Naive thymus-derived CD8-positive, alpha-beta T cell (primary cell): ENCODE results near the gene TMEM109. TPM values are rescaled to one million over a fixed set of nuclear protein-coding genes. Genes with fewer than 3 reads are reported as not detected.

ENCODE experiments used
- ATAC-seq, 2 donors: fragments of 150-1000 bp; cut with Tn5 transposase in 1 of 2; sonication (Bioruptor Pico), chemical (Tn5 transposase) in 1 of 2; 1 replicate in 1 of 2; 2 replicates in 1 of 2; pipeline ENCODE4 v1.10.0; 2021; ENCODE audit warnings: mild to moderate bottlenecking in 2 of 2, moderate library complexity in 2 of 2
- POLR2A ChIA-PET: fragments of 350-600 bp; sonication (Branson Sonifier 250); formaldehyde crosslinking; loops from one replicate; lab custom pipeline; 2021; ENCODE audit warnings: antibody characterized with exemption; lab: Charles Lee
- DNase-seq, 10 donors: peaks; one replicate each; pipeline versions ENCODE4 v3.0.0 to v3.0.0-alpha.2; 2020 to 2022
- H3K27ac Mint-ChIP-seq, 10 donors: one replicate each; pipeline ENCODE4 v1.8.0; 2020 to 2022; ENCODE audit warnings: mild to moderate bottlenecking in 10 of 10, mixed read lengths in 10 of 10, moderate library complexity in 4 of 10, inconsistent platforms in 1 of 10
- H3K27me3 Mint-ChIP-seq, 5 donors: one replicate each; pipeline ENCODE4 v1.8.0; 2021 to 2022; ENCODE audit warnings: mixed read lengths in 5 of 5
- H3K36me3 Mint-ChIP-seq, 3 donors: one replicate each; pipeline ENCODE4 v1.8.0; 2020 to 2022; ENCODE audit warnings: mixed read lengths in 3 of 3, mild to moderate bottlenecking in 2 of 3, inconsistent platforms in 1 of 3
- H3K4me1 Mint-ChIP-seq, 4 donors: one replicate each; pipeline ENCODE4 v1.8.0; 2021 to 2022; ENCODE audit warnings: mixed read lengths in 4 of 4
- H3K4me3 Mint-ChIP-seq, 10 donors: one replicate each; pipeline ENCODE4 v1.8.0; 2020 to 2022; ENCODE audit warnings: mild to moderate bottlenecking in 10 of 10, mixed read lengths in 10 of 10, moderate library complexity in 6 of 10, inconsistent platforms in 1 of 10
- H3K9me3 Mint-ChIP-seq, 9 donors: one replicate each; pipeline ENCODE4 v1.8.0; 2020 to 2022; ENCODE audit warnings: mixed read lengths in 9 of 9, mild to moderate bottlenecking in 3 of 9, inconsistent platforms in 1 of 9, moderate library complexity in 1 of 9
- polyA plus RNA-seq, 3 donors: library from polyadenylated mRNA; unstranded; fragments of 300-500 nt; fragmentation: Illumina TruSeq; gene quantifications; one replicate each; pipeline ENCODE4 v1.2.3, GENCODE V29; 2021
- total RNA-seq, 8 experiments: library from RNA in 2 of 8; stranded (reverse) in 2 of 8; gene quantifications; one replicate each; pipeline ENCODE4 v1.2.3 and lab custom pipeline; 2021 to 2026

TMEM109 gene
- total and polyA plus RNA-seq, 5 experiments from 2014 or later: 52.4 to 295 (median 216) TPM

DNA sequence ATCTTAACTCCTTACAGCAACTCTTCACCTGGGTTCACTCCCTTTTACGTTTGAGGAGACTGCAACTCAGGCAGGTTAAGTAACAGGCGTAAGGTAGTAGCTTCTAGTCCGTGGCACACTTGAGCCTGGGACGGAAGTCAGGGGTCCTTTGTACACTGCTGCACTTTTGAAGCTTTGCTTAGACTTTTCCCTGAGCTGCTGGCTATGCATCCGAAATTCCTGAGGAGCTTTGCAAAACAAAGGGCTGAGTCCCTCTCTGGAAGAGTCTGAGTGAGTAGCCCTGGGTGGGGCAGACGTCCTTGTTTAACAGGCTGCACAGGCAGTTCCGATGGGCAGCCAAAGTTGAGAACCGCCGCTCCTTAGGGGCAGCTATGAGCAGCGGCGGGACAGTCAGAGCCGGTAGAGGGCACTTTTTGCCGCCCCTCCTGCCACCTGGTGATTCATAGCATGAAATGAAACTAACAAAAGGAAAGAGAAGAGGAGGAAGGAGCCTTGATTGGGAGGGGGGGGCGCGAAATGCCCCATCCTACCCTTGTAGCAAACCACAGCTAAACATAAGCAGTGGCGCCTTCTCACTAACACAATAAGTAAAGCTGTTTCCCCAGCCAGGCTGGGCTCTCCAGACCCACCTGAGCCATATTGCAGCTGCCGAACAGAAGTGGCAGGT, 1.4 kb downstream of the TMEM109 start:
- Mint-ChIP-seq H3K4me1 (peaks cover 28 to 83% (median 62%) of the 10 kb centered on the region in 4 donors), H3K27me3 (peaks cover 0 to 1% (median 0%) of the 10 kb centered on the region in 5 donors), H3K27ac (peak overlapping the region; percentile 86 to 97 (median 94)), H3K36me3 (peaks cover 0 to 28% (median 9%) of the 10 kb centered on the region in 3 donors), H3K4me3 (peak overlapping the region; percentile 91 to 99 (median 97)), H3K9me3 (no peaks in the 10 kb centered on the region)
- POLR2A ChIA-PET: interaction anchor here (0.7 to 4.5 kb wide), 19 partner anchors 8 to 447 kb away, joined by 3 to 48 read pairs (median 4); partner anchors contain the start of genes CD6, PRPF19, SLC15A3 and TMEM132A
- peak; percentile 38 to 84 (median 60) for DNase-seq
- ATAC-seq: peak; percentile 20 to 33

DNA sequence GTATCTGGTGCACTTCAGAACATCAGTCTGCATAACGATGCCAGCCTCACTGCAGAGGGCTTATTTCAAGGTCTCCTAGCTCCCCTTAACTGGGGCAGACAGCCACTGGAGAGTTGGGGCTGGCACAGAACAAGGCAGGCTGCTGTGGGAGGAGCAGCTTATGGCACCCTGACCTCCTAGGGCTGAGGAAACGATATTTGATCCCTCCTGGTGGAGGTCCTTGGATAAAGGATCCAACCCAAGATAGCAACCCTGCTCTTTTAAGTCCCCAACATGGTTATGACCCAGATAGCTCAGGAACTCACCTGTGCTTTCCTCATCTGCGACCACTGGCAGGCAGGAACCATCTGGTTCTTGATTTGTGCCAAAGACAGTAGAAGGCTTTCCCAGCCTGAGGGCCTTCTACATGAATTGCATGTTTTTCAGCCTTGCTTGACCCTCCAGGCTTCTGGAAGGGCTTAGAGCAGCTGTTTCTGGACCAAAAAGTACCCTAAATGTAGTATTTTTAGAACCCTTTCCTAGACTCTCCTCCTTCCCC, 2.8 kb downstream of the TMEM109 start:
- POLR2A ChIA-PET: interaction anchor here (0.5 to 4.5 kb wide), 4 partner anchors 9 to 143 kb away, joined by 3 to 48 read pairs (median 6); partner anchors contain the start of genes CD6 and PRPF19
- ATAC-seq: no peak

DNA sequence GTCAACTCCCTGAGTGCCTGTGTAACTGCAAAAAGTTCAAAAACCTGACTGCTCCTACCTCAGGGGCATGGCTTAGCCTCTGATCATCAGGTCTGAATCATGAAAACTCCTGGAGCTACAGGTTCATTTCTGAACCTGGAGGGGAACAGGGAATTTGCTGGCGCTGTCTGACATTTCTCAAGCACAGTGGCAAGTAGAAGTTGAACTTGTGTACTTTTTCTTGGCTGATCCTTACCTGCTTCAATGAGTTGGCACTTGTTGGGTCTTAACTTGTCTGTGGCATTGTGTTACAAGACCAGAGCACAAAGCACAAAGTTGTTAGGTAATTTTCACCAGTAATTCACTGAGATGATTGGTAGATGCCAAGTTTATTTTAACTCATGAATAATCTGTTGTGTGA, 3.3 kb downstream of the TMEM109 start:
- Mint-ChIP-seq H3K4me1 (peaks cover 18 to 64% (median 45%) of the 10 kb centered on the region in 4 donors), H3K36me3 (peaks cover 1 to 47% (median 26%) of the 10 kb centered on the region in 3 donors), H3K27ac (peak overlapping the region in 4 of 10 donors; percentile 59 to 91 (median 68)), H3K27me3 (peaks cover 0 to 5% (median under 1%) of the 10 kb centered on the region in 5 donors), H3K4me3 (peak overlapping the region in 6 of 10 donors; percentile 2 to 43 (median 38)), H3K9me3 (no peaks in the 10 kb centered on the region)
- DNase-seq (no peak), ATAC-seq (no peak)
- POLR2A ChIA-PET: interaction anchor here (0.8 to 4.5 kb wide), 3 partner anchors 11 to 54 kb away, joined by 3 to 48 read pairs (median 4); partner anchors contain the start of genes CD6 and PRPF19

More for the DNA sequence above, 2.8 kb downstream of the TMEM109 start:
- Mint-ChIP-seq H3K36me3 (peaks cover 0 to 41% (median 22%) of the 10 kb centered on the region in 3 donors), H3K9me3 (no peaks in the 10 kb centered on the region), H3K4me3 (peak overlapping the region in 7 of 10 donors; percentile 2 to 62 (median 37)), H3K4me1 (peaks cover 22 to 69% (median 50%) of the 10 kb centered on the region in 4 donors), H3K27ac (peak overlapping the region in 7 of 10 donors; percentile 24 to 91 (median 48)), H3K27me3 (peaks cover 0 to 1% (median 0%) of the 10 kb centered on the region in 5 donors)
- no peak for DNase-seq

DNA sequence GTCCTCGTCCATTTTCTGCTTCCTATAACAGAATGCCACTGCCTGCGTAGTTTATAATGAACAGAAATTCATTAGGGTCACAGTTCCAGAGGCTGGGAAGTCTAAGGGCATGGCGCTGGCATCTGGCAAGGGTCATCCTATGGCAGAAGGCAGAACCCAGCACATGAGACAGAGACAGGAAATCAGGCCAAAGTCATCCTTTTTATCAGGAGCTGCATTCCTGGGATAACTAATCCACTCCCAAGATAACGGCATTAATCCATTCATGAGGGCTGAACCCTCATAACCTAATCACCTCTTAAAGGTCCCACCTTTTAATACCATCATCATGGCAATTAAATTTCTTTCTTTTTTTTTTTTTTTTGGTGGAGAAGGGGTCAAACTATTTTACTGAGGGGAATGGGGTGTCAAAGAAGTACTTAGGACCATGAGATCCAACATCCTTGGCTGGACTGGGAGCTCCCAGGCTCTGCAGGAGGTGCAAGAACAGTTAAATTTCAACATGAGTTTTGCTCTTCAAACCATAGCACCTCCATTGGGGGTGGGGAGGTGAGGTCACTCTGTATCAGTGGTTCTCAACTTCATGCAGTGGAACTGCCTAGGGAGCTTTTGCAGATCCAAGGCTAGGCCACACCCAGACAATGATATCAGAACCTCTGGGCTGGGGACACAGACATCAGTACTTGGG, 4.4 kb downstream of the TMEM109 start:
- no peak overlapping the region for H3K4me3 Mint-ChIP-seq
- peaks cover 0 to 16% (median 5%) of the 10 kb centered on the region in 5 donors for H3K27me3 Mint-ChIP-seq
- ATAC-seq (no peak), DNase-seq (no peak)
- POLR2A ChIA-PET: interaction anchor here (0.6 to 1.4 kb wide), 4 partner anchors 14 to 32 kb away, joined by 3 to 7 read pairs (median 3); no protein-coding TSS in a partner anchor
- H3K9me3 Mint-ChIP-seq: no peaks in the 10 kb centered on the region
- H3K4me1 Mint-ChIP-seq: peaks cover 19 to 56% (median 36%) of the 10 kb centered on the region in 4 donors
- peaks cover 5 to 58% (median 35%) of the 10 kb centered on the region in 3 donors for H3K36me3 Mint-ChIP-seq
- peak overlapping the region in 1 of 10 donors; percentile 15 for H3K27ac Mint-ChIP-seq

DNA sequence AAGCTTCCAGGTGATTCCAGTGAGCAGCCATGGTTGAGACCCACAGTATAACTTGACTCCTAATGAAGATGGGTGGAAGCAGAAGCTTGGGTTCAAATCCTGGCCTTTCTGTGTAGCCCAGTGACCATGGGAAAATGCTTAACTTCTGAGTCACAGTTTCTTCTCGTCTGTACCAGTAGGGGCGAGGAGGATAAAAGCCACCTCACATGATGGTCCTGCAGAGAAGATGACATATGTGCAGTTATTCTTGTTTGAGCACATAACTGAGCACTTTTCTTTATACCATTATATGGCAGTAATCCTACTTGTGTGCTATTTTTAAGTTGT, 4.9 kb downstream of the TMEM109 start:
- POLR2A ChIA-PET: interaction anchor here (0.6 to 1.4 kb wide), 4 partner anchors 13 to 32 kb away, joined by 3 to 7 read pairs (median 3); no protein-coding TSS in a partner anchor
- H3K36me3 Mint-ChIP-seq: peaks cover 5 to 59% (median 36%) of the 10 kb centered on the region in 3 donors

DNA sequence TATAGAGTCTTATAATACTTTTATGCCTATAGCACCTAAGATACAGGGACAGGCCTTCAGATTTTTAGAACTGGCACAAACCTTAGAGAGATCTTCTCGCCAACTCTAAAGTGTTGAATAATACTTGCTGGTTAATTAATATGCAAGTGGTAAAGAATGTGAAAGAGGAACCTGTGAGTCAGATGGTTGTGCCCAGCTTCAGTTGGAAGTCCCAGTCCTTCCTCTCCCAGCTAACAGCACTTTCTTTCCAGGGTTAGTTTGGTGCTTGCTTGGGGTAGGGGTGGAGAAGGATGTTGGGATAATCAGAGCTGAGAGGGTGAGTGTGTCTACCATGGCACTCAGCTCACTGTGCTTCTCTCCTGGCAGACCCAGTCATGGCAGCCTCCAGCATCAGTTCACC, 5.4 kb downstream of the TMEM109 start:
- Mint-ChIP-seq H3K4me3 (no peak overlapping the region), H3K4me1 (peaks cover 17 to 54% (median 32%) of the 10 kb centered on the region in 4 donors), H3K36me3 (peaks cover 5 to 61% (median 36%) of the 10 kb centered on the region in 3 donors), H3K27ac (no peak overlapping the region), H3K27me3 (peaks cover 0 to 20% (median 5%) of the 10 kb centered on the region in 5 donors), H3K9me3 (no peaks in the 10 kb centered on the region)
- POLR2A ChIA-PET: interaction anchor here (1.1 to 1.4 kb wide), 3 partner anchors 13 to 31 kb away, joined by 3 to 7 read pairs (median 3); no protein-coding TSS in a partner anchor
- ATAC-seq (no peak), DNase-seq (no peak)

More for the DNA sequence above, 4.9 kb downstream of the TMEM109 start:
- H3K9me3 Mint-ChIP-seq: no peaks in the 10 kb centered on the region
- no peak for ATAC-seq
- DNase-seq: no peak
- H3K4me3 Mint-ChIP-seq: no peak overlapping the region
- H3K27ac Mint-ChIP-seq: no peak overlapping the region
- peaks cover 20 to 53% (median 34%) of the 10 kb centered on the region in 4 donors for H3K4me1 Mint-ChIP-seq
- peaks cover 0 to 20% (median 5%) of the 10 kb centered on the region in 5 donors for H3K27me3 Mint-ChIP-seq

DNA sequence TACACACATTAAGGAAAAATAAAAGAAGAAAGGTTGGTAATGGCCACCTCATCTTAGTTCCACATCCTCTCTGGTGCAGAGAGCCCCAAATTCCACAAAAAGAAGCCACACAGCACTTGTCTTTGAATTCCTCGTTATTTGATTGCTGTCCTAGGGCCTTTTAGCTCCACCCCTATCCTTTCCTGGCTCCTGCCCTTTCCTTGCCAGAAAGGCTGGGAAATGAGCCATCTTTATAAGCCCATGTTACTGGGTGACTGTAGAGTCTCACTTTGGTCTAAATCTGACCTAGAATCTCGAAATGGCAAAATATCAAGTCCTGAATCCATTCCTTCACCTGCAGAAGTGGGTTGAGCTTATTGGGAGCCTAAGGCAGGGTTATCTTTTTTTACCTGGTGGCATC, 6.0 kb downstream of the TMEM109 start:
- H3K36me3 Mint-ChIP-seq: peaks cover 5 to 61% (median 36%) of the 10 kb centered on the region in 3 donors
- no peak for DNase-seq
- POLR2A ChIA-PET: interaction anchor here (0.6 kb wide), 1 partner anchor 52 kb away, joined by 3 read pairs; the partner anchor contains the start of gene ZP1
- H3K27me3 Mint-ChIP-seq: peaks cover 0 to 20% (median 5%) of the 10 kb centered on the region in 5 donors
- no peaks in the 10 kb centered on the region for H3K9me3 Mint-ChIP-seq
- peaks cover 18 to 51% (median 31%) of the 10 kb centered on the region in 4 donors for H3K4me1 Mint-ChIP-seq
- ATAC-seq: no peak
- no peak overlapping the region for H3K27ac Mint-ChIP-seq
- H3K4me3 Mint-ChIP-seq: no peak overlapping the region

DNA sequence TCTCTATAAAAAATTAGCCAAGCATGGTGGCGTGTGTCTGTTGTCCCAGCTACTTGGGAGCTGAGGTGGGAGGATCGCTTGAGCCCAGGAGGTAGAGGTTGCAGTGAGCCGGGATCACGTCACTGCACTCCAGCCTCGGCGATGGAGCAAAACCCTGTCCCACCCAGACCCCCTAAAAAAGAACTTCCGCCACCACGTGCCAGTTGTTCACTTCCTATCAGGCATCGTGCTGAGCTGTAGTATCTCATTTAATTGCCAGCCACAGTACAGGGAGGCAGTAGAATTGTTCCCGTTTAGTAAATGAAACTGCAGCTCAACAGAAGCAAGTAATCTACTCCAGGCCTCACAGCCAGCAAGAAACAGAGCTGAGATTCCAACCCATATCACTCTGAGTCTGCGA, 7.3 kb downstream of the TMEM109 start:
- no peak for ATAC-seq
- POLR2A ChIA-PET: interaction anchor here (3.1 kb wide), 1 partner anchor 8 kb away, joined by 23 read pairs; the partner anchor contains the start of gene TMEM109
- Mint-ChIP-seq H3K36me3 (peaks cover 5 to 58% (median 36%) of the 10 kb centered on the region in 3 donors), H3K9me3 (no peaks in the 10 kb centered on the region), H3K4me1 (peaks cover 16 to 45% (median 28%) of the 10 kb centered on the region in 4 donors), H3K27ac (peak overlapping the region in 2 of 10 donors; percentile 21 to 34), H3K4me3 (no peak overlapping the region), H3K27me3 (peaks cover 0 to 20% (median 8%) of the 10 kb centered on the region in 5 donors)
- no peak for DNase-seq

DNA sequence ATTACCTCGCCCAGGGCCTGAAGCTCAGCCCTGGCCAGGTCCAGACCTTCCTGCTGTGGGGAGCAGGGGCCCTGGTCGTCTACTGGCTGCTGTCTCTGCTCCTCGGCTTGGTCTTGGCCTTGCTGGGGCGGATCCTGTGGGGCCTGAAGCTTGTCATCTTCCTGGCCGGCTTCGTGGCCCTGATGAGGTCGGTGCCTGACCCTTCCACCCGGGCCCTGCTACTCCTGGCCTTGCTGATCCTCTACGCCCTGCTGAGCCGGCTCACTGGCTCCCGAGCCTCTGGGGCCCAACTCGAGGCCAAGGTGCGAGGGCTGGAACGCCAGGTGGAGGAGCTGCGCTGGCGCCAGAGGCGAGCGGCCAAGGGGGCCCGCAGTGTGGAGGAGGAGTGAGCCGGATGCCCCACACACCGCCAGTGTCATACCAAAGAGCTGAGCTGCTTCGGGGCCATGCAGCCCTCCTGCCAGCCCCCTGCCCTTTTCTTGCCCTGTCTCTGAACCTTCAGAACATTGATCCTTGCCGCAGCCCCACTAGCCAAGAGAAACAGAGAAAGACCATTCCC, 7.9 kb downstream of the TMEM109 start:
- peak overlapping the region in 2 of 10 donors; percentile 25 to 34 for H3K27ac Mint-ChIP-seq
- DNase-seq (no peak), ATAC-seq (no peak)
- peak overlapping the region in 1 of 10 donors; percentile 34 for H3K4me3 Mint-ChIP-seq
- peaks cover 16 to 39% (median 23%) of the 10 kb centered on the region in 4 donors for H3K4me1 Mint-ChIP-seq
- POLR2A ChIA-PET: interaction anchor here (1.5 to 3.1 kb wide), 2 partner anchors 8 to 15 kb away, joined by 3 to 23 read pairs; partner anchors contain the start of genes PRPF19 and TMEM109
- H3K27me3 Mint-ChIP-seq: peaks cover 0 to 20% (median 9%) of the 10 kb centered on the region in 5 donors
- peaks cover 5 to 58% (median 36%) of the 10 kb centered on the region in 3 donors for H3K36me3 Mint-ChIP-seq
- no peaks in the 10 kb centered on the region for H3K9me3 Mint-ChIP-seq

DNA sequence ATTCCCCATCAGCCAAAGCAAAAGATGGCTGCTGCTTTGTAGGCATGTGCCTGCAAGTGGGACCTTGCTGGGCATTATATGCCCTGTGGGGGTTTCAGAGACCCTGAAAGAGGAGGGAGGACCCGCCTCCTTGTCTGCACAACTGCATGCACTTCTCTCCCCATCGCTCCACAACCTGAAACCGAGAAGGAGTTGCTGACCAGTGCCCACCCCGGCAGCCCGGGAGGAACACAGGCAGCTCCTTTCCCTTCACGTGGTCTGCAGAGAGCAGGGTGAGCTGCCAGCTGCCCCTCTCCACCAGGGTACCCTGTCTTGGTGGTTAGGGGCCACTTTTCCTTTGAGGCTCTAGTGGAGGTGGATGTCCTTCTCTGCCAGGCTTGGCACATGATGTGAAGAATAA, 8.9 kb downstream of the TMEM109 start:
- no peaks in the 10 kb centered on the region for H3K9me3 Mint-ChIP-seq
- H3K4me3 Mint-ChIP-seq: peak overlapping the region in 3 of 10 donors; percentile 8 to 56 (median 44)
- ATAC-seq (no peak), DNase-seq (no peak)
- H3K27ac Mint-ChIP-seq: no peak overlapping the region
- peaks cover 0 to 20% (median 9%) of the 10 kb centered on the region in 5 donors for H3K27me3 Mint-ChIP-seq
- peaks cover 5 to 52% (median 36%) of the 10 kb centered on the region in 3 donors for H3K36me3 Mint-ChIP-seq
- POLR2A ChIA-PET: interaction anchor here (1.5 to 3.1 kb wide), 2 partner anchors 9 to 16 kb away, joined by 3 to 23 read pairs; partner anchors contain the start of genes PRPF19 and TMEM109
- peaks cover 14 to 32% (median 17%) of the 10 kb centered on the region in 4 donors for H3K4me1 Mint-ChIP-seq

DNA sequence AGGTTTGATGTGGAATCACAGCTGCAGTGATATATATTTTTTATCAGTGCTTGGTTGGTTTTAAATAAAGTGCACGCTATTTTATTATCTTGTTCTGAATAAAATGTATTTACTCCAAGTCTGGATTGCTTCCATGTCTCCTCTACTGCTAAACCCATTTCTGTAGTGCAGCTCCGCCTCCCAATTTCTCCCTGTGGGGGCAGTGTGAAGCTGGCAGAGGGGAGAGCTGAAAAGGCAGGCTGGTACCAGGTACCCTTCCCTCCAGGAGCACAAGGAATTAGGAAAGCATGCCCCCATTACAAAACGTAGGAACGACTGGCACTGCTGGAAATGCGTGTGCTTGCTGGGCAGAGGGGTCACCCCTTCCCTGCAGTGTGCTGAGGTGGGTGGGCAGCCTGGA, 9.4 kb downstream of the TMEM109 start:
- DNase-seq: no peak
- H3K4me1 Mint-ChIP-seq: peaks cover 13 to 28% (median 17%) of the 10 kb centered on the region in 4 donors
- peaks cover 5 to 50% (median 34%) of the 10 kb centered on the region in 3 donors for H3K36me3 Mint-ChIP-seq
- H3K27ac Mint-ChIP-seq: no peak overlapping the region
- H3K9me3 Mint-ChIP-seq: no peaks in the 10 kb centered on the region
- H3K27me3 Mint-ChIP-seq: peaks cover 0 to 20% (median 9%) of the 10 kb centered on the region in 5 donors
- peak overlapping the region; percentile 8 to 81 (median 52) for H3K4me3 Mint-ChIP-seq
- POLR2A ChIA-PET: interaction anchor here (1.5 to 3.1 kb wide), 2 partner anchors 10 to 17 kb away, joined by 3 to 23 read pairs; partner anchors contain the start of genes PRPF19 and TMEM109
- no peak for ATAC-seq
